Adrenal gland (tissue), 5 donors: Measurements from ENCODE around the gene TBC1D26.

ENCODE experiments used
- CTCF ChIP-seq, 6 experiments: fragments of 450-650 bp in 4 of 6; fragments of 200-600 bp in 2 of 6; sonication (generic) in 1 of 6; IDR thresholded peaks; 1 replicate in 5 of 6; 2 replicates in 1 of 6; pipeline versions ENCODE4 v1.5.1 to v1.8.0; 2016 to 2021; ENCODE audit warnings: antibody characterized with exemption in 6 of 6, mild to moderate bottlenecking in 2 of 6, moderate library complexity in 1 of 6
- POLR2A ChIP-seq, 2 donors: fragments of 450-650 bp; IDR thresholded peaks; one replicate each; pipeline ENCODE4 v1.6.1; 2017; ENCODE audit warnings: antibody characterized with exemption in 2 of 2, mild to moderate bottlenecking in 2 of 2, moderate library complexity in 1 of 2
- donor health status: DM: no; HTN: no; CAD: no.

- TF ChIP-seq CTCF (IDR thresholded peaks at IDR 0.05) (no peak), POLR2A (IDR thresholded peaks at IDR 0.05) (no peak)
These were observed 9.5 kb downstream of the TBC1D26 start for GRCh38 chr17:15741624-15742023.
